Measurements from ENCODE around the gene HOXB3.

The HOXB3 gene

DNA sequence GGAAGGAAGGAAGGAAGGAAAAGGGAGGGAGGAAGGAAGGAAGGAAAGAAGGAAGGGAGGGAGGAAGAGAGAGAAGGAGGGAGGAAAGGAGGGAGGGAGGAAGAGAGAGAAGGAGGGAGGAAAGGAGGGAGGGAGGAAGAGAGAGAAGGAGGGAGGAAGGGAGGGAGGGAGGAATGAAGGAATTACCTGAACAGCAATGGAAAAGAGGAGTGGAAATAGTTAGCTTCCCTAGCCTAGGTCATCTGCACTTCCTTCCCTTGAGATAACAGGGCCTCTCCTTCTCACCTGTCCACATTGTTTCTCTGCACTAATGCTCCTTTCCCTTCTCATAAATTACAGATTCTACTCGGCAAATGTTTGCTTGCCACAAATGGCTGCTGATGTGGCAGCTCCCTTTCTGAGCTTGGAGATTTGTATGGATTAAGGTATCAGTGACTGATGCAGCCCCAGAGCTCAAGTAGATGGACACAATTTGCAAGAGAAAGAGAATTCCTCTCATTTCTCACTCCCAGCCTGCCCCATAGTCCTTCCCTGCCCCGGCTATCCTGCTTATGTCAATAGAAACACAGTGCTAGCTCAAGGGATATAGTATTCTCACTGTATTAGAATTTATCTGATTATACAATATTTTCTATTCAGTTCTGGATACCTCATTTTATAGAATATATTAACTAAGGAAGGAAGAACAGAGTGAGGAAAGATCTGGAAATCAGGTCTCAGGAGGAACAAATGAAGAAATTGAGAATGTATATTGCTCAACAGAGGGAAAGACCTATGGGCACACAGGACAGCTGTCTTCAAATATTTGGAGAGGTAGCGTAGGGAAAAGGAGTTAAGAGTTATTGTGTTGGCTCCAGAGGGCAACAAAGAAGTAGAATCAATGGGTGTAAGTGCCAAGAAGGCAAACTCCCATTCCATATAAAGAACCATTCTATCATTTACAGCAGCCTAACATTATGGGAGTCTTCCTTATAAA is 73.8 kb downstream of the HOXB3 start (continued):
- TF ChIP-seq, protein P1, sequence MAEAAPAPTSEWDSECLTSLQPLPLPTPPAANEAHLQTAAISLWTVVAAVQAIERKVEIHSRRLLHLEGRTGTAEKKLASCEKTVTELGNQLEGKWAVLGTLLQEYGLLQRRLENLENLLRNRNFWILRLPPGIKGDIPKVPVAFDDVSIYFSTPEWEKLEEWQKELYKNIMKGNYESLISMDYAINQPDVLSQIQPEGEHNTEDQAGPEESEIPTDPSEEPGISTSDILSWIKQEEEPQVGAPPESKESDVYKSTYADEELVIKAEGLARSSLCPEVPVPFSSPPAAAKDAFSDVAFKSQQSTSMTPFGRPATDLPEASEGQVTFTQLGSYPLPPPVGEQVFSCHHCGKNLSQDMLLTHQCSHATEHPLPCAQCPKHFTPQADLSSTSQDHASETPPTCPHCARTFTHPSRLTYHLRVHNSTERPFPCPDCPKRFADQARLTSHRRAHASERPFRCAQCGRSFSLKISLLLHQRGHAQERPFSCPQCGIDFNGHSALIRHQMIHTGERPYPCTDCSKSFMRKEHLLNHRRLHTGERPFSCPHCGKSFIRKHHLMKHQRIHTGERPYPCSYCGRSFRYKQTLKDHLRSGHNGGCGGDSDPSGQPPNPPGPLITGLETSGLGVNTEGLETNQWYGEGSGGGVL (tag by site-specific recombination; IDR thresholded peaks at IDR 0.05): 0 out of 2 replicates have a peak, but pooled peaks have one; percentile 2
- TF ChIP-seq, protein P2, sequence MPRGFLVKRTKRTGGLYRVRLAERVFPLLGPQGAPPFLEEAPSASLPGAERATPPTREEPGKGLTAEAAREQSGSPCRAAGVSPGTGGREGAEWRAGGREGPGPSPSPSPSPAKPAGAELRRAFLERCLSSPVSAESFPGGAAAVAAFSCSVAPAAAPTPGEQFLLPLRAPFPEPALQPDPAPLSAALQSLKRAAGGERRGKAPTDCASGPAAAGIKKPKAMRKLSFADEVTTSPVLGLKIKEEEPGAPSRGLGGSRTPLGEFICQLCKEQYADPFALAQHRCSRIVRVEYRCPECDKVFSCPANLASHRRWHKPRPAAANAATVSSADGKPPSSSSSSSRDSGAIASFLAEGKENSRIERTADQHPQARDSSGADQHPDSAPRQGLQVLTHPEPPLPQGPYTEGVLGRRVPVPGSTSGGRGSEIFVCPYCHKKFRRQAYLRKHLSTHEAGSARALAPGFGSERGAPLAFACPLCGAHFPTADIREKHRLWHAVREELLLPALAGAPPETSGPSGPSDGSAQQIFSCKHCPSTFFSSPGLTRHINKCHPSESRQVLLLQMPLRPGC (tag by site-specific recombination; IDR thresholded peaks at IDR 0.05): no peak
- TF ChIP-seq PRDM1 (tag by site-specific recombination; IDR thresholded peaks at IDR 0.05) (0 out of 2 replicates have a peak, but pooled peaks have one; percentile 17), ZNF423 (tag by site-specific recombination; IDR thresholded peaks at IDR 0.05) (no peak), ZNF791 (tag by site-specific recombination; IDR thresholded peaks at IDR 0.05) (0 out of 2 replicates have a peak, but pooled peaks have one; percentile 20), ZNF23 (tag by site-specific recombination; IDR thresholded peaks at IDR 0.05; ENCODE audit: borderline replicate concordance) (no peak), ZNF610 (tag by site-specific recombination; IDR thresholded peaks at IDR 0.05; ENCODE audit: borderline replicate concordance) (no peak)

DNA sequence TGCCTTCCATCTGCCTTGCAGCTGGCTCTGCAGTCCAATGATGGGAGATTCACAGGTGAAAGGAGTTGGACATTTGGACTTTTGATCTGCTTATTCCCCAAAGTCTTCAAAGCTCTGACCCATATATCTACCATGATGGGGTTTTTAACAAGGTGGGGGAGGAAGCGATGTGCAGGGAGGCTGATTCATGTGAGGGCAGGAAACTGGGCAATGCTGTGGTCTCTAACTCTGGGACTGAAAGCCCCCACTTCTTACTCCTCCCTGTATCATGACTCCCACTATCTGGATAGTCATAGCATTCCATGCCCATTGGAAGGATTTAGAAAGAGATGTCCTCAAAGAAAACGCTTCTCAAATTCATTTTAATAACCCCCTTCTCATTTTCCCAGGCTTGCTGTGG is 75.6 kb downstream of the HOXB3 start:
- TF ChIP-seq ZNF776 (tag by site-specific recombination; IDR thresholded peaks at IDR 0.05; ENCODE audit: borderline replicate concordance) (no peak), SCRT2 (tag by site-specific recombination; IDR thresholded peaks at IDR 0.05) (no peak), ZNF324 (tag by site-specific recombination; IDR thresholded peaks at IDR 0.05) (no peak), ZNF223 (tag by site-specific recombination; IDR thresholded peaks at IDR 0.05) (no peak), ZFP3 (tag by site-specific recombination; IDR thresholded peaks at IDR 0.05; ENCODE audit: low read depth) (no peak), ZNF544 (tag by site-specific recombination; IDR thresholded peaks at IDR 0.05) (no peak), ZNF169 (tag by site-specific recombination; IDR thresholded peaks at IDR 0.05) (no peak), MEIS1 (CRISPR knock-in tag; IDR thresholded peaks at IDR 0.05; ENCODE audit: borderline replicate concordance) (no peak), ZNF629 (tag by site-specific recombination; IDR thresholded peaks at IDR 0.05) (no peak), ZBTB8A (tag by site-specific recombination; IDR thresholded peaks at IDR 0.05) (no peak), ZNF501 (tag by site-specific recombination; IDR thresholded peaks at IDR 0.05) (no peak)
- TF ChIP-seq, protein P3, sequence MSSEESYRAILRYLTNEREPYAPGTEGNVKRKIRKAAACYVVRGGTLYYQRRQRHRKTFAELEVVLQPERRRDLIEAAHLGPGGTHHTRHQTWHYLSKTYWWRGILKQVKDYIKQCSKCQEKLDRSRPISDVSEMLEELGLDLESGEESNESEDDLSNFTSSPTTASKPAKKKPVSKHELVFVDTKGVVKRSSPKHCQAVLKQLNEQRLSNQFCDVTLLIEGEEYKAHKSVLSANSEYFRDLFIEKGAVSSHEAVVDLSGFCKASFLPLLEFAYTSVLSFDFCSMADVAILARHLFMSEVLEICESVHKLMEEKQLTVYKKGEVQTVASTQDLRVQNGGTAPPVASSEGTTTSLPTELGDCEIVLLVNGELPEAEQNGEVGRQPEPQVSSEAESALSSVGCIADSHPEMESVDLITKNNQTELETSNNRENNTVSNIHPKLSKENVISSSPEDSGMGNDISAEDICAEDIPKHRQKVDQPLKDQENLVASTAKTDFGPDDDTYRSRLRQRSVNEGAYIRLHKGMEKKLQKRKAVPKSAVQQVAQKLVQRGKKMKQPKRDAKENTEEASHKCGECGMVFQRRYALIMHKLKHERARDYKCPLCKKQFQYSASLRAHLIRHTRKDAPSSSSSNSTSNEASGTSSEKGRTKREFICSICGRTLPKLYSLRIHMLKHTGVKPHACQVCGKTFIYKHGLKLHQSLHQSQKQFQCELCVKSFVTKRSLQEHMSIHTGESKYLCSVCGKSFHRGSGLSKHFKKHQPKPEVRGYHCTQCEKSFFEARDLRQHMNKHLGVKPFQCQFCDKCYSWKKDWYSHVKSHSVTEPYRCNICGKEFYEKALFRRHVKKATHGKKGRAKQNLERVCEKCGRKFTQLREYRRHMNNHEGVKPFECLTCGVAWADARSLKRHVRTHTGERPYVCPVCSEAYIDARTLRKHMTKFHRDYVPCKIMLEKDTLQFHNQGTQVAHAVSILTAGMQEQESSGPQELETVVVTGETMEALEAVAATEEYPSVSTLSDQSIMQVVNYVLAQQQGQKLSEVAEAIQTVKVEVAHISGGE (tag by site-specific recombination; conservative IDR thresholded peaks at IDR 0.05; ENCODE audit: low read depth): no peak
- TF ChIP-seq, protein P2 (tag by site-specific recombination; IDR thresholded peaks at IDR 0.05): no peak
- Histone ChIP-seq H3K36me3 (ENCODE audit: control insufficient read depth in 2 of 2, insufficient read depth in 1 of 2, low read length in 2 of 2) (no peaks in the 10 kb centered on the region), H3K4me1 (ENCODE audit: control insufficient read depth, insufficient read depth, low read length) (peaks cover 17% of the 10 kb centered on the region; the same call in 1 of the 2 replicates), H3K9me3 (ENCODE audit: control insufficient read depth, insufficient read depth, low read depth, low read length) (no peaks in the 10 kb centered on the region), H3K4me3 (ENCODE audit: low read depth, low read length) (no peak overlapping the region), H3K27ac (ENCODE audit: extremely low read depth, low read depth, low read length) (no peak overlapping the region)
- ChIA-PET POLR2A (no interaction called here), CTCF (interaction anchor here (0.6 to 1.3 kb wide), 3 partner anchors 8 to 81 kb away, joined by 3 to 4 read pairs (median 3); no protein-coding TSS in a partner anchor)

Measured in HEK293 (cell line).